NB4 (cell line): ENCODE data around the gene ATG3.

Source experiments
- DNase-seq: peaks from one replicate; pipeline ENCODE4 v3.0.0; 2010; ENCODE audit warnings: low read depth
- H3K4me3 ChIP-seq: one replicate; pipeline ENCODE4 v1.5.1; 2011; ENCODE audit warnings: mild to moderate bottlenecking, low read depth, low read length, moderate library complexity
- MYC ChIP-seq: IDR thresholded peaks from 2 replicates; pipeline ENCODE4 v1.6.1; 2011; ENCODE audit warnings: low read depth, low read length
- POLR2A ChIP-seq: IDR thresholded peaks from 2 replicates; pipeline ENCODE4 v1.6.1; 2011; ENCODE audit warnings: mild to moderate bottlenecking; ENCODE audit not compliant: insufficient read length; ENCODE audit errors: extremely low read depth
- TF ChIP-seq, protein P1 (sequence below): IDR thresholded peaks from 2 replicates; pipeline ENCODE4 v1.6.1; 2011; ENCODE audit warnings: low read depth, low read length
- TF ChIP-seq, protein P2 (sequence below): IDR thresholded peaks from one replicate; pipeline ENCODE4 v1.5.1; 2012; ENCODE audit warnings: low read depth, low read length

The ATG3 gene

DNA sequence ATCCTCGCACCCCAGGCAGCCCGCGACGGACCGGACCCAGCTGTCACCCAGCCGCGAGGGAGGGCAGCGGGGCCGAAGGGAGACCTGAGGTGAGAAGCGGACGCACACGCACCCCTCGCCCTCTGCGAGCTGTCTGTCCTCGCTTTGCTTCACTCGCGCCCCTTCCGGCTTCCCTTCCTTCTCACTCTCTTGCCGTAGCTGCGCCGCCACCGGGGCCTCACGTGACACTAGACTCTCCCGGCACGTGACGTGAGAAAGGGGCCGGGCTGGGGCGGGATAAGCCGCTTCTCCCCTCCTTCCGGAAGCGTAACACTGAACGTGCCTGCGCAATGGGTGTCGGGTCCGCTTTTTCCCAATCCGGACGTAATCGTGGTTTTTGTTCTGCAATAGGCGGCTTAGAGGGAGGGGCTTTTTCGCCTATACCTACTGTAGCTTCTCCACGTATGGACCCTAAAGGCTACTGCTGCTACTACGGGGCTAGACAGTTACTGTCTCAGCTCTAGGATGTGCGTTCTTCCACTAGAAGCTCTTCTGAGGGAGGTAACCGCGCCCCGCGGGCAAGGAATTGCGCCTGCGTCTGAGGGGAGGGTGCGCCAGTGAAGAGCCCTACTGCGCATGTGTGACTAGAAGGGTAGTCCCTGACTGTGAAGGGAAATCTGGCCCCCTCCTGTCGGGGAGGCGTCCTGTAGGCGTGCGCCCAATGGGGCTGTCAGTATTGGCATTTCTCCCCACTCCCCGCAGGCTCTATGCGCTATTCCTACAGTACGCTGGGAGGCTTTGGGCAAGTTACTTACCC is at the start of gene ATG3, which contains the start of gene SLC35A5:
Gene ATG3, minus strand, starts transcription at position 229 of the 796 bp plus-strand sequence. CDS start 434 bp downstream, outside the sequence.
Gene SLC35A5, plus strand, starts transcription at position 312 of the 796 bp plus-strand sequence. CDS start 1,359 bp downstream, outside the sequence.
- peak; percentile 79 for TF ChIP-seq MYC
- TF ChIP-seq, protein P1, sequence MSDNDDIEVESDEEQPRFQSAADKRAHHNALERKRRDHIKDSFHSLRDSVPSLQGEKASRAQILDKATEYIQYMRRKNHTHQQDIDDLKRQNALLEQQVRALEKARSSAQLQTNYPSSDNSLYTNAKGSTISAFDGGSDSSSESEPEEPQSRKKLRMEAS, result peak; percentile 99
- TF ChIP-seq, protein P2, sequence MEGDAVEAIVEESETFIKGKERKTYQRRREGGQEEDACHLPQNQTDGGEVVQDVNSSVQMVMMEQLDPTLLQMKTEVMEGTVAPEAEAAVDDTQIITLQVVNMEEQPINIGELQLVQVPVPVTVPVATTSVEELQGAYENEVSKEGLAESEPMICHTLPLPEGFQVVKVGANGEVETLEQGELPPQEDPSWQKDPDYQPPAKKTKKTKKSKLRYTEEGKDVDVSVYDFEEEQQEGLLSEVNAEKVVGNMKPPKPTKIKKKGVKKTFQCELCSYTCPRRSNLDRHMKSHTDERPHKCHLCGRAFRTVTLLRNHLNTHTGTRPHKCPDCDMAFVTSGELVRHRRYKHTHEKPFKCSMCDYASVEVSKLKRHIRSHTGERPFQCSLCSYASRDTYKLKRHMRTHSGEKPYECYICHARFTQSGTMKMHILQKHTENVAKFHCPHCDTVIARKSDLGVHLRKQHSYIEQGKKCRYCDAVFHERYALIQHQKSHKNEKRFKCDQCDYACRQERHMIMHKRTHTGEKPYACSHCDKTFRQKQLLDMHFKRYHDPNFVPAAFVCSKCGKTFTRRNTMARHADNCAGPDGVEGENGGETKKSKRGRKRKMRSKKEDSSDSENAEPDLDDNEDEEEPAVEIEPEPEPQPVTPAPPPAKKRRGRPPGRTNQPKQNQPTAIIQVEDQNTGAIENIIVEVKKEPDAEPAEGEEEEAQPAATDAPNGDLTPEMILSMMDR, result no peak
- TF ChIP-seq POLR2A, result peak; percentile 44
- peak; percentile 98 for DNase-seq
- H3K4me3 ChIP-seq, result peak within 1 kb of the TSS; percentile 100

DNA sequence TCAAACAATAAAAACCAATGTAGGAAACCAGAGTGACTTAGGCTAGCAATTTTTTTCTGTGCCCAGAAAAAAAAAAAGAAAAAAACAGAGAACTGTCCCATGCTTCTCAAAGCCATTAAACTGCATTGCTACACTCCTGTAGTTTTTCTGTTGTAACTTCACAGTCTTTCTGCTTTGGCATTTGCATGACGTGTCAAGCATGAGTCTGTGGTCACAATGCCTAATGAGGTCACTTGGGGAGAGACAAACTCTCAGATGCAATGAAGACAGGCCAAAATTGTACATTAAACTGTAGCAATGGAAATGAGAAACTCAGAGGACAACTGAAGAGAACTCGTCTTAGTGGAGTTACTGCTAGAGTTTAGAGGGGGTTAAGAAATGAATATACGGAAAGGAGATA is 48.4 kb upstream of the ATG3 start:
- TF ChIP-seq MYC (peak; percentile 17; the same call in 1 of the 2 replicates), POLR2A (no peak)
- TF ChIP-seq, protein P1, result peak; percentile 37; the same call in 1 of the 2 replicates
- peak; percentile 60 for DNase-seq
- no peak overlapping the region for H3K4me3 ChIP-seq

DNA sequence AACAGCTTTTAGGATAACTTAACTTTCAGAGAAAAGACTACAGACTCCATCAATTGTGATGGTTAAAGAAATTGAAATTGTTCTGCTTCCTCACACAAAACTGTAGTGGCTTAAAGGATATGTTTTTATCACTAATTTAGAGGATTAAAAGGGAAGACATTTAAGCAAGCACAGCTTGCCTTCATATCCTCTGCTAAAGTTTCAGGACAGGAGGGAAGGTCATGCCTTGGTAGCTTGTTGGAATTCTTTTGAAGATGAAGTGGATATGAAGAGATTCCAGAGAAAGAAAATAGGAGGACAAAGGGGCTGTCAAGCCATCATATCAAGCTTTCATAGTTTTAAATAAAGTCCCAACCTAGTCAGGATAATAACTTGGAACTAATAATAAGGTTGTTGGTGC is 46.1 kb upstream of the ATG3 start:
- TF ChIP-seq MYC (no peak), POLR2A (no peak)
- TF ChIP-seq, protein P1, result no peak
- TF ChIP-seq, protein P2, result no peak
- no peak for DNase-seq
- no peak overlapping the region for H3K4me3 ChIP-seq

DNA sequence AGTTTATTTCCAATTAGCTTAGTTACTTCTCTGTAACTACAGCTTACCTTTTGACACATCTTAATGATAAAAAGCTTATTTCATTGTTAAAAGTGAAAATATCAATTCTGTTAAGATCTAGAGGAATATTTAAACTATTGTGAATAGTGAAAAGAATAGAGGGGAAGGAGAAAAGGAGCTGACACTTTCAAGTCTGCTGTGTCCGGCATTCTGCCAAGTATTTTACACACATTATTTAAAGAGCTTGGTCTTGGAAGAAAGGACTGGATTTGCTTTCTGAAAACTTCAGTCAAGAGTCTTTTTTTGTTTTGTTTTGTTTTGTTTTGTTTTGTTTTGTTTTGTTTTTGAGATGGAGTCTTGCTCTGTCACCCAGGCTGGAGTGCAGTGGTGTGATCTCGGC is 44.3 kb upstream of the ATG3 start:
- DNase-seq, result no peak
- no peak overlapping the region for H3K4me3 ChIP-seq
- TF ChIP-seq POLR2A (no peak), MYC (no peak)
- TF ChIP-seq, protein P2, result no peak
- TF ChIP-seq, protein P1, result no peak

DNA sequence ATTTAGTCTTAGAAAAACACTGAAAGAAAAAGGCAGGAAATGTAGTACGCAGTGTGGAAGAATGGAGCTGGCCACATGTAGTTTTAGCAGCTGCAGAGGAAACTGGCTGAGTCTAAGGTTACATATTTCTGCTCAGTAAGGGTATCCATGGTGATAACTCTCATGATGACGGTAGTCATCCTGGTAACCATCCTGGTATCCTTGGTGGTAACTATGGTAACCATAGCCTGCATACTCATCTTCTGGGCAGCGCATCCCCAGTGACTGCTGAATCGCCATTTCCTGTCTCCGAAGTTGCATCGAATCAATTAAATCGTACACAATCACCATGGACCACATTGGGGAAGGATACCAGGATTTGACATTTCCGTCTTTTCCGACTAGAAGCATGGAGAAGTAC is 43.5 kb upstream of the ATG3 start:
- TF ChIP-seq MYC, result no peak
- TF ChIP-seq, protein P1, result no peak
- TF ChIP-seq, protein P2, result no peak
- TF ChIP-seq POLR2A, result no peak
- no peak overlapping the region for H3K4me3 ChIP-seq

DNA sequence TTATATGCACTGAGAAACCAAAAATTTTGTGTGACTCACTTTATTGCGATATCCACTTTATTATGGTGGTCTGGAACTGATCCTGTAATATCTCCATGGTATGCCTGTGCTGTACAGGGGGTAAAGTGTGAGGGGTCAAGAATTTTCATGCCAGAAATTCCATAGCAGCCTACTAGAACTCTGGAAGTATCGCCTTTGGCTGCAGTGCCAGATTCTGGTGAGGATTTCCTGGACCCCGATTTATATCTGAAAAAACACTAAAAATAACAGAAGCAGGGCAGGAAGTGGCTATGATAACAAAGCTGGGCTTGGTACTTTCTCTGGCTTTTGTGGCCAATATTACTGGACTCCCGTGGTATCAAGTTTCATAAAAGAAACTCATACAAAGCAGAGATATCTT is 42.8 kb upstream of the ATG3 start:
- H3K4me3 ChIP-seq, result no peak overlapping the region

More for the DNA sequence above, 43.5 kb upstream of the ATG3 start:
- no peak for DNase-seq

More for the DNA sequence above, 42.8 kb upstream of the ATG3 start:
- TF ChIP-seq, protein P1, result no peak
- TF ChIP-seq POLR2A (no peak), MYC (no peak)
- TF ChIP-seq, protein P2, result no peak
- peak; percentile 25 for DNase-seq
